Stomach (tissue), 4 donors: Measurements from ENCODE around the gene CYTIP.

Source experiments
- CTCF ChIP-seq, 7 experiments: fragments of 450-650 bp in 4 of 7; fragments of 200-600 bp in 3 of 7; sonication (generic) in 3 of 7; IDR thresholded peaks; one replicate each; pipeline ENCODE4 v1.5.1; 2016 to 2019; ENCODE audit warnings: antibody characterized with exemption in 7 of 7, control low read depth in 2 of 7, mild to moderate bottlenecking in 1 of 7
- POLR2A ChIP-seq, 4 donors: fragments of 450-650 bp; IDR thresholded peaks; one replicate each; pipeline ENCODE4 v1.6.1; 2016; ENCODE audit warnings: antibody characterized with exemption in 4 of 4, control low read depth in 2 of 4, mild to moderate bottlenecking in 1 of 4, moderate library complexity in 1 of 4
- POLR2AphosphoS5 ChIP-seq, 3 donors: sonication (generic); formaldehyde crosslinking; IDR thresholded peaks; one replicate each; pipeline ENCODE4 v1.6.1; 2016; ENCODE audit warnings: antibody characterized with exemption in 3 of 3

GRCh38 chr2:157386747-157387146 lies 57.1 kb downstream of the CYTIP start:
- TF ChIP-seq POLR2AphosphoS5 (IDR thresholded peaks at IDR 0.05) (no peak), CTCF (IDR thresholded peaks at IDR 0.05) (no peak), POLR2A (IDR thresholded peaks at IDR 0.05) (no peak)
